ENCODE data around the gene PARVA. TPM values are rescaled to one million over a fixed set of nuclear protein-coding genes. Genes with fewer than 3 reads are reported as not detected.

PARVA gene
- total and polyA plus RNA-seq, 2 of the 4 experiments (the other 2 are of a cell fraction) = 65.2 to 80.2 TPM

GRCh38 chr11:12536566-12536965 lies 159.2 kb downstream of the PARVA start:
- CTCF ChIA-PET = interaction anchor here (1.1 kb wide), 1 partner anchor 205 kb away, joined by 4 read pairs; no protein-coding TSS in a partner anchor
- Histone ChIP-seq H3K36me3 (ENCODE audit: control insufficient read depth, insufficient read depth, low read length) (peaks cover 9% of the 10 kb centered on the region), H2BK20ac (ENCODE audit: low read depth, low read length) (no peak overlapping the region), H2AK9ac (replicated peaks; ENCODE audit: low read depth, low read length, poor library complexity) (no peak overlapping the region), H3K27me3 (ENCODE audit: control insufficient read depth, insufficient read depth, low read length) (no peaks in the 10 kb centered on the region), H3K79me1 (ENCODE audit: low read depth in 1 of 2, low read length in 2 of 2) (peaks cover 0 to 38% of the 10 kb centered on the region in 2 experiments; a peak in 2 of 4 replicates), H3K9ac (ENCODE audit: low read depth, low read length) (no peak overlapping the region), H2BK5ac (ENCODE audit: low read depth, low read length, poor library complexity, severe bottlenecking) (no peak overlapping the region), H4K5ac (ENCODE audit: low read depth, low read length) (no peak overlapping the region), H3K9me1 (ENCODE audit: insufficient read depth, low read length) (peaks cover 50% of the 10 kb centered on the region), H3K4me3 (ENCODE audit: insufficient read depth, low read depth, low read length) (no peak overlapping the region), H3K23ac (ENCODE audit: low read depth, low read length) (no peak overlapping the region), H3K18ac (ENCODE audit: low read depth, low read length) (peak overlapping the region; percentile 22; the same call in 1 of the 2 replicates), H2BK15ac (ENCODE audit: low read depth, low read length) (no peak overlapping the region), H3K56ac (ENCODE audit: extremely low read depth, insufficient read depth, low read length) (no peak overlapping the region), H2BK120ac (ENCODE audit: low read depth, low read length) (0 out of 2 replicates have a peak overlapping the region, but pooled peaks have one; percentile 12), H4K91ac (ENCODE audit: insufficient read depth, low read depth, low read length) (no peak overlapping the region; the same call in 1 of the 2 replicates), H3K27ac (ENCODE audit: insufficient read depth, low read length) (no peak overlapping the region), H3K4ac (ENCODE audit: low read depth, low read length) (no peak overlapping the region; the same call in 1 of the 2 replicates), H3K9me3 (ENCODE audit: control insufficient read depth, insufficient read depth, low read length) (no peaks in the 10 kb centered on the region), H3K4me2 (ENCODE audit: low read depth, low read length) (no peak overlapping the region), H2AK5ac (ENCODE audit: low read depth, low read length) (peak overlapping the region; percentile 54), H3K4me1 (ENCODE audit: control insufficient read depth, insufficient read depth, low read length) (peaks cover 30% of the 10 kb centered on the region), H4K20me1 (ENCODE audit: insufficient read depth, low read length) (no peaks in the 10 kb centered on the region), H4K8ac (ENCODE audit: low read depth in 2 of 2, low read length in 2 of 2) (no peak overlapping the region), H3K14ac (replicated peaks; ENCODE audit: low read depth, low read length) (no peak overlapping the region), H2AFZ (replicated peaks; ENCODE audit: low read length, poor library complexity) (no peak overlapping the region)
- BruUV-seq (replicated peaks) = no TSS peak
- in situ Hi-C loops (cut with MboI; ENCODE audit: low sequenced_read_pairs) = loop anchor here (10.0 kb wide), 1 partner anchor 368 kb away; no protein-coding TSS in a partner anchor
- POLR2A ChIA-PET (ENCODE audit: unreplicated experiment) = interaction anchor here (0.6 kb wide), 1 partner anchor 243 kb away, joined by 3 read pairs; no protein-coding TSS in a partner anchor
- DNase-seq (no peak), ATAC-seq (ENCODE audit: low read depth) (no peak)
- TF ChIP-seq POLR2A (IDR thresholded peaks at IDR 0.05; ENCODE audit: low read depth, low read length) (no peak), FOS (IDR thresholded peaks at IDR 0.05; ENCODE audit: low read depth, low read length) (no peak), BHLHE40 (IDR thresholded peaks at IDR 0.05; ENCODE audit: low read depth, low read length) (no peak), MAFK (IDR thresholded peaks at IDR 0.05; ENCODE audit: low read depth, low read length) (no peak), ELK1 (IDR thresholded peaks at IDR 0.05; ENCODE audit: borderline replicate concordance, low read depth, low read length) (no peak), RCOR1 (IDR thresholded peaks at IDR 0.05; ENCODE audit: insufficient replicate concordance, low read length) (no peak), RFX5 (IDR thresholded peaks at IDR 0.05; ENCODE audit: low read depth, low read length) (no peak), CEBPB (IDR thresholded peaks at IDR 0.05; ENCODE audit: low read depth, low read length) (no peak), RAD21 (IDR thresholded peaks at IDR 0.05; ENCODE audit: low read length) (no peak), MXI1 (IDR thresholded peaks at IDR 0.05; ENCODE audit: borderline replicate concordance, low read depth, low read length) (no peak), CHD1 (IDR thresholded peaks at IDR 0.05; ENCODE audit: low read depth, low read length) (no peak), MAZ (IDR thresholded peaks at IDR 0.05; ENCODE audit: borderline replicate concordance, low read depth, low read length) (no peak), NFE2L2 (IDR thresholded peaks at IDR 0.05; ENCODE audit: low read depth, low read length) (no peak), CTCF (conservative IDR thresholded peaks at IDR 0.05; ENCODE audit: low read depth, low read length) (no peak), SMC3 (IDR thresholded peaks at IDR 0.05; ENCODE audit: low read depth, low read length) (no peak), USF2 (IDR thresholded peaks at IDR 0.05; ENCODE audit: low read depth, low read length) (no peak)
- intact Hi-C loops (cut with micrococcal nuclease) = loop anchor here (5.0 kb wide), 1 partner anchor 356 kb away; no protein-coding TSS in a partner anchor
- dilution Hi-C loops (cut with HindIII; ENCODE audit: low sequenced_read_pairs, unreplicated experiment) = no loop called here
- 100% methylated on average over 5 of the region's 6 CpGs; no CpG with 5 or more reads in 1 of the 2 experiments for whole genome bisulfite sequencing, 2 experiments (ENCODE audit: extremely low coverage in 2 of 2, insufficient read length in 1 of 2)
